Neural progenitor cell (in vitro differentiated cells): Measurements from ENCODE around the gene MYCT1.

Source experiments
- EZH2 ChIP-seq: fragments of 200-600 bp; sonication (generic); IDR thresholded peaks from 2 replicates; pipeline ENCODE4 v1.6.1; 2017; ENCODE audit warnings: antibody characterized with exemption, mild to moderate bottlenecking, moderate library complexity
- EZH2phosphoT487 ChIP-seq: fragments of 200-600 bp; sonication (generic); IDR thresholded peaks from 2 replicates; pipeline ENCODE4 v1.6.1; 2017; ENCODE audit warnings: antibody characterized with exemption
- TF ChIP-seq, protein P1 (sequence below): fragments of 200-600 bp; sonication (generic); IDR thresholded peaks from 2 replicates; pipeline ENCODE4 v1.5.1; 2017; ENCODE audit warnings: antibody characterized with exemption, mild to moderate bottlenecking

DNA sequence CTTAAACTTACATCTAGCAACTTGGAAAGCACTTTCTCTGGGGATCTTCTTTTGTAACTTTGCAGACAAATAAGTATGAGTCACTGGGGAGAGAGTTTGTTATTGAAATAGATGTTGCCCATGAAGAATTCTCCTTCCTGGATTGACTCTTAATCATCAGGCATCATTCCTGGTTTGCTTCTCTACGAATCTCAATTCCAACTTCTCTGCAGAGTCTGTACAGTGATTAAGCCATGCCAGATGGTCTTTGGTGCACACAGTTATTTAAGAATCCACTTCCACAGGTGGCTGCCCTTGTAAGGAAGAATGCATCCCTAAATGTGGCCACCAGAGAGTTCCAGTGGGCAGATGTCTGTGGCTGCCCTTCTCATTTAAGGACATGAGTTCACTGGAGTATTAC, 25.7 kb downstream of the MYCT1 start:
- TF ChIP-seq, protein P1, sequence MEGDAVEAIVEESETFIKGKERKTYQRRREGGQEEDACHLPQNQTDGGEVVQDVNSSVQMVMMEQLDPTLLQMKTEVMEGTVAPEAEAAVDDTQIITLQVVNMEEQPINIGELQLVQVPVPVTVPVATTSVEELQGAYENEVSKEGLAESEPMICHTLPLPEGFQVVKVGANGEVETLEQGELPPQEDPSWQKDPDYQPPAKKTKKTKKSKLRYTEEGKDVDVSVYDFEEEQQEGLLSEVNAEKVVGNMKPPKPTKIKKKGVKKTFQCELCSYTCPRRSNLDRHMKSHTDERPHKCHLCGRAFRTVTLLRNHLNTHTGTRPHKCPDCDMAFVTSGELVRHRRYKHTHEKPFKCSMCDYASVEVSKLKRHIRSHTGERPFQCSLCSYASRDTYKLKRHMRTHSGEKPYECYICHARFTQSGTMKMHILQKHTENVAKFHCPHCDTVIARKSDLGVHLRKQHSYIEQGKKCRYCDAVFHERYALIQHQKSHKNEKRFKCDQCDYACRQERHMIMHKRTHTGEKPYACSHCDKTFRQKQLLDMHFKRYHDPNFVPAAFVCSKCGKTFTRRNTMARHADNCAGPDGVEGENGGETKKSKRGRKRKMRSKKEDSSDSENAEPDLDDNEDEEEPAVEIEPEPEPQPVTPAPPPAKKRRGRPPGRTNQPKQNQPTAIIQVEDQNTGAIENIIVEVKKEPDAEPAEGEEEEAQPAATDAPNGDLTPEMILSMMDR: no peak
- TF ChIP-seq EZH2 (no peak), EZH2phosphoT487 (no peak)
